GM12878 (cell line): ENCODE results near the gene ZNF574. TPM values are rescaled to one million over a fixed set of nuclear protein-coding genes. Genes with fewer than 3 reads are reported as not detected.
"Not testable (repeated sequence)": the region's sequence is repeated elsewhere in the genome, so short reads cannot be mapped to it uniquely, and the experiment has no call there.

Experiments
- ATAC-seq: fragments of 200-7000 bp; cut with Tn5 transposase; 3 replicates; pipeline ENCODE4 v1.9.1; 2020; ENCODE audit warnings: mild to moderate bottlenecking, moderate library complexity
- BruUV-seq: library from RNA; stranded (reverse); fragments of 400-500 nt; replicated peaks from 2 replicates; lab custom pipeline; 2021; lab: Mats Ljungman, UMichigan
- CTCF ChIA-PET: fragments of 300-600 bp; sonication (Branson Sonifier 250); formaldehyde crosslinking; extraction: SDS; loops from one replicate; lab custom pipeline; 2021; ENCODE audit warnings: inconsistent platforms; lab: Yijun Ruan, JAX
- POLR2A ChIA-PET: fragments of 350-600 bp; formaldehyde crosslinking; extraction: SDS; loops from one replicate; lab custom pipeline; 2021; ENCODE audit warnings: inconsistent platforms; lab: Charles Lee
- RAD21 ChIA-PET: fragments of 300-600 bp; sonication (Branson Sonifier 250); formaldehyde crosslinking; loops from one replicate; lab custom pipeline; 2023; ENCODE audit warnings: antibody characterized with exemption; ENCODE audit not compliant: unreplicated experiment; lab: Charles Lee
- SMC1A ChIA-PET: fragments of 300-600 bp; sonication (Branson Sonifier 250); formaldehyde crosslinking; loops from one replicate; lab custom pipeline; 2023; ENCODE audit not compliant: unreplicated experiment, uncharacterized antibody; lab: Charles Lee
- DNase-seq: peaks from one replicate; pipeline ENCODE4 v3.0.0-alpha.2; 2011; ENCODE audit warnings: low read depth, low spot score
- FAIRE-seq: peaks from 3 replicates; lab custom pipeline; 2011; peaks lifted over from hg19 to GRCh38; lab: Jason Lieb, UNC
- H2AFZ ChIP-seq: 2 replicates; pipeline ENCODE4 v1.6.0; 2011; ENCODE audit warnings: low read depth, low read length, control low read depth; ENCODE audit not compliant: control insufficient read depth
- H3K27ac ChIP-seq: 2 replicates; pipeline ENCODE4 v1.5.1; 2011; ENCODE audit warnings: control low read depth; ENCODE audit not compliant: control insufficient read depth, insufficient read depth
- H3K27me3 ChIP-seq, 2 experiments: replicated peaks in 1 of 2; 2 replicates each; pipeline versions ENCODE4 v1.6.0 to v1.6.1; 2011; ENCODE audit warnings: low read length in 1 of 2; ENCODE audit not compliant: control insufficient read depth in 2 of 2, insufficient read depth in 2 of 2
- H3K36me3 ChIP-seq, 2 experiments: 2 replicates each; pipeline ENCODE4 v1.5.1; 2011; ENCODE audit warnings: low read length in 1 of 2; ENCODE audit not compliant: control insufficient read depth in 2 of 2, insufficient read depth in 2 of 2
- H3K4me1 ChIP-seq: 2 replicates; pipeline ENCODE4 v1.6.1; 2011; ENCODE audit warnings: mild to moderate bottlenecking, low read length, moderate library complexity, mixed read lengths; ENCODE audit not compliant: control insufficient read depth, insufficient read depth
- H3K4me2 ChIP-seq: 2 replicates; pipeline ENCODE4 v1.6.0; 2011; ENCODE audit warnings: control low read depth; ENCODE audit not compliant: control insufficient read depth, insufficient read depth
- H3K4me3 ChIP-seq: fragments of 200-600 bp; sonication (generic); 2 replicates; pipeline ENCODE4 v1.5.1; 2016
- H3K79me2 ChIP-seq: 2 replicates; pipeline ENCODE4 v1.6.0; 2011; ENCODE audit warnings: low read length; ENCODE audit not compliant: control insufficient read depth, insufficient read depth
- H3K9ac ChIP-seq: 2 replicates; pipeline ENCODE4 v1.8.0; 2011; ENCODE audit warnings: low read length, control low read depth, mixed read lengths; ENCODE audit not compliant: control insufficient read depth, insufficient read depth
- H3K9me3 ChIP-seq: replicated peaks from 3 replicates; pipeline ENCODE4 v1.5.1; 2011; ENCODE audit warnings: mild to moderate bottlenecking, low read length; ENCODE audit not compliant: control insufficient read depth, insufficient read depth
- H4K20me1 ChIP-seq: 2 replicates; pipeline ENCODE4 v1.6.0; 2011; ENCODE audit not compliant: control insufficient read depth, insufficient read depth
- ATF2 ChIP-seq: IDR thresholded peaks from 2 replicates; pipeline ENCODE4 v1.6.1; 2012; ENCODE audit warnings: low read length, inconsistent platforms
- IKZF1 ChIP-seq: fragments of 450-650 bp; conservative IDR thresholded peaks from 2 replicates; pipeline ENCODE4 v1.6.1; 2017; ENCODE audit warnings: antibody characterized with exemption, mild to moderate bottlenecking
- NRF1 ChIP-seq: conservative IDR thresholded peaks from 2 replicates; pipeline ENCODE4 v1.6.1; 2011; ENCODE audit warnings: mild to moderate bottlenecking, low read depth, low read length, improper control_type of control experiment
- RB1 ChIP-seq: fragments of 450-650 bp; formaldehyde crosslinking; IDR thresholded peaks from 2 replicates; pipeline ENCODE4 v1.6.1; 2017; ENCODE audit warnings: mild to moderate bottlenecking, borderline replicate concordance
- WGBS: methylation state at CpG from one replicate; pipeline ENCODE4 v1.1.6; 2016; ENCODE audit warnings: low lambda C conversion rate; ENCODE audit not compliant: insufficient replicate concordance, insufficient coverage; ENCODE audit errors: missing lambda C conversion rate; 5-methylcytosine and 5-hydroxymethylcytosine counted together
- in situ Hi-C: fragments of 300-500 bp; cut with MboI; formaldehyde crosslinking; loops from 9 replicates; pipeline ENCODE4 v1.14.3; 2018; ENCODE audit warnings: mixed read lengths
- intact Hi-C: fragments of 100-400 bp; cut with micrococcal nuclease; formaldehyde crosslinking; loops from one replicate; pipeline ENCODE4 v1.14.2; 2022; ENCODE audit not compliant: unreplicated experiment
- polyA plus RNA-seq, 11 experiments: library from polyadenylated mRNA; depleted of rRNA in 4 of 11; unstranded in 6 of 11; stranded (reverse) in 5 of 11; fragments of >200 nt; fragmentation: Nextera tagmentation in 4 of 11; fragmentation: Illumina TruSeq in 1 of 11; extraction: Ambion mirVana in 4 of 11; extraction: Trizol in 1 of 11; gene quantifications; 1 replicate in 1 of 11; 2 replicates in 10 of 11; pipeline versions ENCODE4 v1.2.1 to v1.2.3, GENCODE V29; 2011 to 2016; ENCODE audit warnings: inconsistent platforms in 2 of 11, missing spikeins in 2 of 11, low read depth in 1 of 11
- total RNA-seq, 4 experiments: library from RNA; depleted of rRNA in 3 of 4; stranded (reverse); fragments of >200 nt in 3 of 4; fragmentation: Illumina TruSeq in 1 of 4; extraction: Trizol in 1 of 4; gene quantifications; 2 replicates each; pipeline versions ENCODE4 v1.2.1 to v1.2.3, GENCODE V29; 2013 to 2021
- TF ChIP-seq, protein P1 (sequence below): fragments of 450-650 bp; IDR thresholded peaks from 2 replicates; pipeline ENCODE4 v1.6.1; 2018; ENCODE audit warnings: mild to moderate bottlenecking, low read depth, moderate library complexity; ENCODE audit not compliant: partially characterized antibody
- TF ChIP-seq, protein P2 (sequence below): fragments of 450-650 bp; IDR thresholded peaks from 2 replicates; pipeline ENCODE4 v1.6.1; 2017; ENCODE audit warnings: mild to moderate bottlenecking, moderate library complexity

ZNF574 gene
- total and polyA plus RNA-seq, 10 of the 15 experiments (the other 5 are each of a cell fraction or from before 2014, with no cell fraction given), result 0.32 to 25.6 (median 11.4) TPM

DNA sequence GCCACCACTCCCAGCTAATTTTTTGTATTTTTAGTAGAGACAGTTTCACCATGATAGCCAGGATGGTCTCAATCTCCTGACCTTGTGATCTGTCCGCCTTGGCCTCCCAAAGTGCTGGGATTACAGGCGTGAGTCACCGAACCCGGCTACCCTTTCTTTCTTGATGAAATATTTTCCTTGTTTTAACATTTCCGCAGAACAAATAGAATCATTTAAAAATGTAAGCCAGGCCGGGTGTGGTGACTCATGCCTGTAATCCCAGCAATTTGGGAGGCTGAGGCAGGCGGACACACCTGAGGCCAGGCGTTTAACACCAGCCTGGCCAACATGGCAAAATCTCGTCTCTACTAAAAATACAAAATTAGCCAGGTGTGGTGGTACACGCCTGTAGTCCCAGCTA, 24.3 kb downstream of the ZNF574 start:
- intact Hi-C loops, result loop anchor here (10.0 kb wide), 2 partner anchors 225 to 335 kb away; partner anchors contain the start of gene MEGF8
- H3K27ac ChIP-seq, H3K4me2 ChIP-seq, H3K4me3 ChIP-seq, H3K9ac ChIP-seq, H4K20me1 ChIP-seq, H3K4me1 ChIP-seq, BruUV-seq, H3K27me3 ChIP-seq, POLR2A ChIA-PET, in situ Hi-C loops, H2AFZ ChIP-seq, RAD21 ChIA-PET, H3K9me3 ChIP-seq, H3K79me2 ChIP-seq, ATAC-seq, DNase-seq, FAIRE-seq: not testable (repeated sequence)
- H3K36me3 ChIP-seq, result peaks cover 22 to 33% of the 10 kb centered on the region in 2 experiments
- 96% methylated on average over 10 of the region's 10 CpGs for WGBS
- ChIA-PET SMC1A (interaction anchor here (3.8 kb wide), 1 partner anchor 13 kb away, joined by 14 read pairs; no protein-coding TSS in a partner anchor), CTCF (interaction anchor here (1.1 to 1.3 kb wide), 2 partner anchors 9 to 301 kb away, joined by 3 to 7 read pairs; no protein-coding TSS in a partner anchor)

- no peak overlapping the region for H2AFZ ChIP-seq
- no peak for TF ChIP-seq NRF1
- no peak for TF ChIP-seq IKZF1
- TF ChIP-seq, protein P1, sequence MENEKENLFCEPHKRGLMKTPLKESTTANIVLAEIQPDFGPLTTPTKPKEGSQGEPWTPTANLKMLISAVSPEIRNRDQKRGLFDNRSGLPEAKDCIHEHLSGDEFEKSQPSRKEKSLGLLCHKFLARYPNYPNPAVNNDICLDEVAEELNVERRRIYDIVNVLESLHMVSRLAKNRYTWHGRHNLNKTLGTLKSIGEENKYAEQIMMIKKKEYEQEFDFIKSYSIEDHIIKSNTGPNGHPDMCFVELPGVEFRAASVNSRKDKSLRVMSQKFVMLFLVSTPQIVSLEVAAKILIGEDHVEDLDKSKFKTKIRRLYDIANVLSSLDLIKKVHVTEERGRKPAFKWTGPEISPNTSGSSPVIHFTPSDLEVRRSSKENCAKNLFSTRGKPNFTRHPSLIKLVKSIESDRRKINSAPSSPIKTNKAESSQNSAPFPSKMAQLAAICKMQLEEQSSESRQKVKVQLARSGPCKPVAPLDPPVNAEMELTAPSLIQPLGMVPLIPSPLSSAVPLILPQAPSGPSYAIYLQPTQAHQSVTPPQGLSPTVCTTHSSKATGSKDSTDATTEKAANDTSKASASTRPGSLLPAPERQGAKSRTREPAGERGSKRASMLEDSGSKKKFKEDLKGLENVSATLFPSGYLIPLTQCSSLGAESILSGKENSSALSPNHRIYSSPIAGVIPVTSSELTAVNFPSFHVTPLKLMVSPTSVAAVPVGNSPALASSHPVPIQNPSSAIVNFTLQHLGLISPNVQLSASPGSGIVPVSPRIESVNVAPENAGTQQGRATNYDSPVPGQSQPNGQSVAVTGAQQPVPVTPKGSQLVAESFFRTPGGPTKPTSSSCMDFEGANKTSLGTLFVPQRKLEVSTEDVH, result no peak
- TF ChIP-seq, protein P2, sequence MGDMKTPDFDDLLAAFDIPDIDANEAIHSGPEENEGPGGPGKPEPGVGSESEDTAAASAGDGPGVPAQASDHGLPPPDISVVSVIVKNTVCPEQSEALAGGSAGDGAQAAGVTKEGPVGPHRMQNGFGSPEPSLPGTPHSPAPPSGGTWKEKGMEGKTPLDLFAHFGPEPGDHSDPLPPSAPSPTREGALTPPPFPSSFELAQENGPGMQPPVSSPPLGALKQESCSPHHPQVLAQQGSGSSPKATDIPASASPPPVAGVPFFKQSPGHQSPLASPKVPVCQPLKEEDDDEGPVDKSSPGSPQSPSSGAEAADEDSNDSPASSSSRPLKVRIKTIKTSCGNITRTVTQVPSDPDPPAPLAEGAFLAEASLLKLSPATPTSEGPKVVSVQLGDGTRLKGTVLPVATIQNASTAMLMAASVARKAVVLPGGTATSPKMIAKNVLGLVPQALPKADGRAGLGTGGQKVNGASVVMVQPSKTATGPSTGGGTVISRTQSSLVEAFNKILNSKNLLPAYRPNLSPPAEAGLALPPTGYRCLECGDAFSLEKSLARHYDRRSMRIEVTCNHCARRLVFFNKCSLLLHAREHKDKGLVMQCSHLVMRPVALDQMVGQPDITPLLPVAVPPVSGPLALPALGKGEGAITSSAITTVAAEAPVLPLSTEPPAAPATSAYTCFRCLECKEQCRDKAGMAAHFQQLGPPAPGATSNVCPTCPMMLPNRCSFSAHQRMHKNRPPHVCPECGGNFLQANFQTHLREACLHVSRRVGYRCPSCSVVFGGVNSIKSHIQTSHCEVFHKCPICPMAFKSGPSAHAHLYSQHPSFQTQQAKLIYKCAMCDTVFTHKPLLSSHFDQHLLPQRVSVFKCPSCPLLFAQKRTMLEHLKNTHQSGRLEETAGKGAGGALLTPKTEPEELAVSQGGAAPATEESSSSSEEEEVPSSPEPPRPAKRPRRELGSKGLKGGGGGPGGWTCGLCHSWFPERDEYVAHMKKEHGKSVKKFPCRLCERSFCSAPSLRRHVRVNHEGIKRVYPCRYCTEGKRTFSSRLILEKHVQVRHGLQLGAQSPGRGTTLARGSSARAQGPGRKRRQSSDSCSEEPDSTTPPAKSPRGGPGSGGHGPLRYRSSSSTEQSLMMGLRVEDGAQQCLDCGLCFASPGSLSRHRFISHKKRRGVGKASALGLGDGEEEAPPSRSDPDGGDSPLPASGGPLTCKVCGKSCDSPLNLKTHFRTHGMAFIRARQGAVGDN, result no peak
- no peak for TF ChIP-seq RB1
- TF ChIP-seq ATF2, result no peak
Observed at GRCh38 chr19:42102877-42103276, 26.9 kb downstream of the ZNF574 start.

More at GRCh38 chr19:42102877-42103276, 26.9 kb downstream of the ZNF574 start:
- WGBS, result 92% methylated on average over 2 of the region's 2 CpGs
- POLR2A ChIA-PET, result no interaction called here
- H4K20me1 ChIP-seq, result no peaks in the 10 kb centered on the region
- DNase-seq (no peak), ATAC-seq (no peak), FAIRE-seq (no peak)
- peaks cover 11 to 24% of the 10 kb centered on the region in 2 experiments for H3K36me3 ChIP-seq
- H3K79me2 ChIP-seq, result no peaks in the 10 kb centered on the region
- BruUV-seq, result no TSS peak
- CTCF ChIA-PET, result interaction anchor here (0.5 to 1.4 kb wide), 5 partner anchors 10 to 68 kb away, joined by 3 to 4 read pairs (median 3); no protein-coding TSS in a partner anchor
- no peak overlapping the region for H3K4me2 ChIP-seq
- no peaks in the 10 kb centered on the region for H3K27me3 ChIP-seq
- in situ Hi-C loops (no loop called here), intact Hi-C loops (loop anchor here (10.0 kb wide), 2 partner anchors 222 to 332 kb away; partner anchors contain the start of gene MEGF8)
- H3K9ac ChIP-seq, result no peak overlapping the region
- H3K27ac ChIP-seq, result no peak overlapping the region
- H3K4me3 ChIP-seq, result no peak overlapping the region
- no peaks in the 10 kb centered on the region for H3K9me3 ChIP-seq
- SMC1A ChIA-PET, result interaction anchor here (1.4 to 3.8 kb wide), 3 partner anchors 11 to 26 kb away, joined by 3 to 14 read pairs (median 6); no protein-coding TSS in a partner anchor
- H3K4me1 ChIP-seq, result peaks cover 7% of the 10 kb centered on the region
- RAD21 ChIA-PET, result no interaction called here
